ENCODE data around the gene FOLR1. TPM values are rescaled to one million over a fixed set of nuclear protein-coding genes. Genes with fewer than 3 reads are reported as not detected.

Gene FOLR1
- total RNA-seq, 2 experiments from 2014 or later = not detected

DNA sequence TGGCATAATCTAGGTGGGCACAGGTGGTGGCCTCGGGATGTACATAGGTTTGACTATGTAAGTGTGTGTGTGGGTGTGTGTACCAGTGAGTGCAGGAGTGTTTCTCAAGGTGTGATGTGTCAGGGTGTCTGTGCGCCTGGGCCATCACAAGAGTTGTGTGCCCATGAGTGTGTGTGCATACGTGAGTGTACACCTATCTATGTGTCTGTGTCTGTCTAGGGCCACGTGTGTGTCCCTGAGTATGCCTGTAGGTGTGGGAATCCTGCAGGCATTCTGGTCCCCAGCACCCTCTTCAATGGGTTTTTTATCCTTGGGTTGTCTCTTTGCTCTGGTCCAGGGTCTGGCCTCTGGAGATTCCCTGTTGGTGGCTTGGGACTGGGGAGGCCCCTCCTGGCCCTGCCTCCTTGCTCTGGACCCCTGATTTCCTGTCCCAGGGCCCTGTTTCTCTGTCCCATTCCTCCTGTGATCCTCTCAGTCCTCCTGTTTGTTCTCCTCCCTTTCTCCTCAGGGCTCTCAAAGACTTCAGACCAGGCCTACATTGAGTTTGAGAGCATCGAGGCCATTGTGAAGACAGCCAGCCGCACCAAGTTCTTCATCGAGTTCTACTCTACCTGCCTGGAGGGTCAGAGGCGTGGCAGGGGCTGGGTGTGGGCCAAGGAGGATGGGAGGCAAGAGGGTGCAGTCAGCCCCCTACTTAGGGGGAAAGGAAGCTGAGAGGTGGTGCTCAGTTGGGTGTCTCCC lies 42.0 kb downstream of the FOLR1 start:
- H3K27ac Mint-ChIP-seq = no peak overlapping the region
- ChIA-PET CTCF (interaction anchor here (1.7 kb wide), 1 partner anchor 180 kb away, joined by 5 read pairs; no protein-coding TSS in a partner anchor), POLR2A (no interaction called here)
- H3K4me3 Mint-ChIP-seq = no peak overlapping the region
- peaks cover 17% of the 10 kb centered on the region for H3K36me3 Mint-ChIP-seq
- peaks cover 2% of the 10 kb centered on the region for H3K27me3 Mint-ChIP-seq
- no peaks in the 10 kb centered on the region for H3K4me1 Mint-ChIP-seq (ENCODE audit: low read depth)
- no peak for DNase-seq
- intact Hi-C loops (cut with micrococcal nuclease) = no loop called here
- H3K9me3 Mint-ChIP-seq = no peaks in the 10 kb centered on the region

DNA sequence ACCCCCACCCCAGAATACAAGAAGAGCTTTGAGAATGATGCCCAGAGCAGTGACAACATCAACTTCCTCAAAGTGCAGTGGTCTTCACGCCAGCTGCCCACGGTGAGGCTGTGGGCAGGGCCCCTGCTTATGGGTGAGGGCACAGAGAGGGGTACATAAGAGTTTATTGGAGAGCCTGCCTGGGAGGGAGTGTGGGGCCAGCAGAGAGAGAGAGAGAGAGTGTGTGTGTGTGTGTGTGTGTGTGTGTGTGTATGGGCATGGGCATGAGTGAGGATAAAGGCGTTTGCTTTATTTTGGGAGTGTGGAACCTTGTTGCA lies 42.5 kb downstream of the FOLR1 start:
- intact Hi-C loops (cut with micrococcal nuclease) = no loop called here
- Mint-ChIP-seq H3K36me3 (peaks cover 17% of the 10 kb centered on the region), H3K4me1 (ENCODE audit: low read depth) (peaks cover 3% of the 10 kb centered on the region), H3K4me3 (no peak overlapping the region), H3K27ac (no peak overlapping the region), H3K27me3 (peaks cover 6% of the 10 kb centered on the region), H3K9me3 (no peaks in the 10 kb centered on the region)
- ChIA-PET POLR2A (interaction anchor here (0.8 kb wide), 1 partner anchor 13 kb away, joined by 4 read pairs; no protein-coding TSS in a partner anchor), CTCF (interaction anchor here (1.6 to 1.7 kb wide), 2 partner anchors 91 to 179 kb away, joined by 5 read pairs; no protein-coding TSS in a partner anchor)
- no peak for DNase-seq

DNA sequence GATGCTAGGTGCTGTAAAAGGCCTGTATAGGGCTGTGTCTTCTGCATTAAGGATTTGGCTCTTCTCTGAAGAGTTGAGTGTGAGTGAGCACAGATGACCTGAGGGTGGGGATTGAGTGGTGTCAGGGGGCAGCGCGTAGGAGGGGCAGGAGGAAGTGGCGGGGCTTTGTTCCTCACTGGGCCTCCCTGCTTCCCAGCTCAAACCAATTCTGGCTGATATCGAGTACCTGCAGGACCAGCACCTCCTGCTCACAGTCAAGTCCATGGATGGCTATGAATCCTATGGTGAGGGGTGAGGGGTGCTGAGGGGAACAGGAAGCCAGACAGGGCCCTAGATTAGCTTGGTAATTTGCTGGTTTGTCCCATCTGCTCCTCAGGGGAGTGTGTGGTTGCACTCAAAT lies 43.0 kb downstream of the FOLR1 start:
- no peak for DNase-seq
- Mint-ChIP-seq H3K27me3 (peaks cover 7% of the 10 kb centered on the region), H3K9me3 (no peaks in the 10 kb centered on the region), H3K4me1 (ENCODE audit: low read depth) (peaks cover 3% of the 10 kb centered on the region), H3K4me3 (no peak overlapping the region), H3K27ac (no peak overlapping the region), H3K36me3 (peaks cover 17% of the 10 kb centered on the region)
- intact Hi-C loops (cut with micrococcal nuclease) = no loop called here
- CTCF ChIA-PET = interaction anchor here (1.6 to 3.8 kb wide), 3 partner anchors 9 to 179 kb away, joined by 5 to 21 read pairs (median 5); partner anchors contain the start of gene INPPL1
- POLR2A ChIA-PET = interaction anchor here (0.8 kb wide), 1 partner anchor 13 kb away, joined by 4 read pairs; no protein-coding TSS in a partner anchor

DNA sequence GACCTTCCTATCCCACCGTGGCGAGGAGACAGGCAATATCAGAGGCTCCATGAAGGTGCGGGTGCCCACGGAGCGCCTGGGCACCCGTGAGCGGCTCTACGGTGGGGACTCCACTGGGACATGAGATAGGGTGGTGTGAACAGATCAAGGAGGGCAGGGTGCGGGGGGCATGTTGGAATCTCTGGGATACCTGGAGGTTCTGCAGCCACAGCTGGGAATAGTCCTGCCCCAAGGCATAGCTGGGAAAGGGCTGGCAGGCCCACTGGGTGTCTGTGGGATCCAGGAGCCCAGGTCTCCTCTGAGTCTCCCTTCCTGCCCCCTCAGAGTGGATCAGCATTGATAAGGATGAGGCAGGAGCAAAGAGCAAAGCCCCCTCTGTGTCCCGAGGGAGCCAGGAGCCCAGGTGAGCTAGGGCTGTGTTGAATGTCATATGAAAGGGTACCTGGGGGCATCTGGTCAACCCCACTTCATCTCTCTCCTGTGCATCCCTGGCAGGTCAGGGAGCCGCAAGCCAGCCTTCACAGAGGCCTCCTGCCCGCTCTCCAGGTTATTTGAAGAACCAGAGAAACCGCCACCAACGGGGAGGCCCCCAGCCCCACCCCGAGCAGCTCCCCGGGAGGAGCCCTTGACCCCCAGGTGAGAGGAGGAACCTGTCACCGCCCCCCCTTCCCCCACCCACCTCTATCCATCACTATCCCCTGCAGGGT lies 43.6 kb downstream of the FOLR1 start:
- intact Hi-C loops (cut with micrococcal nuclease) = no loop called here
- CTCF ChIA-PET = interaction anchor here (1.0 to 3.8 kb wide), 7 partner anchors 10 to 199 kb away, joined by 3 to 21 read pairs (median 5); partner anchors contain the start of genes CLPB and INPPL1
- POLR2A ChIA-PET = interaction anchor here (0.8 to 1.1 kb wide), 2 partner anchors 13 to 14 kb away, joined by 4 read pairs; no protein-coding TSS in a partner anchor
- DNase-seq = no peak
- Mint-ChIP-seq H3K27me3 (peaks cover 10% of the 10 kb centered on the region), H3K27ac (no peak overlapping the region), H3K36me3 (peaks cover 15% of the 10 kb centered on the region), H3K9me3 (no peaks in the 10 kb centered on the region), H3K4me3 (no peak overlapping the region), H3K4me1 (ENCODE audit: low read depth) (peaks cover 6% of the 10 kb centered on the region)

DNA sequence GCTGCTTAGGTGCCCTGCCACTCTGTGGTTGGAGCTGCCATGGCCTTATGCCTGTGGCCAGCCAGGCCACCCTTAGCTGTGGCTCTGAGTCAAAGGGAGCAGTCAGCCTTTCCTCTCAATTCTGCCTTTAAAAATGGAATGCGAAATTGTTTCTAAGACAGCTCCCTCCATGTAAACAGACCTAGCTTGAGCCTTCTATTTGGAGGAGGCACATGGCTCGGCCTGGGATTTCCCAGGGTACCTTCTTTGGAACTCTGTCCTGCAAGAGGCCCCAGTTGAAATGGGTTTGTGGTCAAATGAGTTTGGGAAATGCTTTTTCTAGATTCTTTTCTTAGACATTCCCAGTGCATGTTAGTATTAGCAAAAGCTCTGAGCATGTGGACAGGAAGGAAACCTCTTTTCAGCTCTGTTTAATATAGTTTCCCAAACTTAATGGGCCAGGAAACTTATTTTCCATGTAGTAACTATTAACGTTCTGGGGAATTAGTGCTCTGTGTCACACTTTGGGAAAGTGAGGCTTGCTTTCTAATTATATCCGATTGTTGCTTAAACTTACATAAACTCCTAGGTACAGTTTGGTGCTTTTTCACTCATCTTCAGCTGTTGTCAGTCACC lies 44.2 kb downstream of the FOLR1 start:
- no peak for DNase-seq
- no peak overlapping the region for H3K4me3 Mint-ChIP-seq
- H3K27me3 Mint-ChIP-seq = peaks cover 16% of the 10 kb centered on the region
- CTCF ChIA-PET = interaction anchor here (0.8 to 3.8 kb wide), 9 partner anchors 10 to 211 kb away, joined by 3 to 21 read pairs (median 5); partner anchors contain the start of genes CLPB and INPPL1
- H3K9me3 Mint-ChIP-seq = no peaks in the 10 kb centered on the region
- POLR2A ChIA-PET = interaction anchor here (1.1 kb wide), 1 partner anchor 13 kb away, joined by 4 read pairs; no protein-coding TSS in a partner anchor
- H3K4me1 Mint-ChIP-seq (ENCODE audit: low read depth) = peaks cover 12% of the 10 kb centered on the region
- intact Hi-C loops (cut with micrococcal nuclease) = no loop called here
- H3K27ac Mint-ChIP-seq = no peak overlapping the region
- H3K36me3 Mint-ChIP-seq = peaks cover 14% of the 10 kb centered on the region

DNA sequence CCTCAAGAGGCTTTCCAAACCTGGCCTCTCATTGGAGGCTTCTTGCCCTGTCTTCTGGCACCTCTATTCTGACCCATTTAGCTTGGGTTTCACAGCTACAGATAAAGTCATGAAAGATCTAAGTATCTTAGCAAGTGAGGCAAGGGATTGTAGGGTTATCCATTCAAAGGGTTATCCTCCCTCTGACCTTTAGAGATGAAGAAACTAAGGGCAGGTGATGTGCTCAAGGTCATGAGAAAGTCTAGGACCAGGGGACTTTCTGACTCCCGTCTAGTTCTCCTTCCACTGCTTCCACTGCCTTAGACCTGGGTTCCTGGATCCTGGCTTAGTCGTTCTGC lies 44.8 kb downstream of the FOLR1 start:
- Mint-ChIP-seq H3K27me3 (peaks cover 21% of the 10 kb centered on the region), H3K9me3 (no peaks in the 10 kb centered on the region), H3K36me3 (peaks cover 12% of the 10 kb centered on the region), H3K4me3 (no peak overlapping the region), H3K4me1 (ENCODE audit: low read depth) (peaks cover 12% of the 10 kb centered on the region), H3K27ac (no peak overlapping the region)
- ChIA-PET CTCF (interaction anchor here (0.7 to 3.8 kb wide), 9 partner anchors 11 to 407 kb away, joined by 3 to 21 read pairs (median 4); partner anchors contain the start of genes CLPB and INPPL1), POLR2A (interaction anchor here (1.1 kb wide), 1 partner anchor 14 kb away, joined by 4 read pairs; no protein-coding TSS in a partner anchor)
- DNase-seq = no peak
- intact Hi-C loops (cut with micrococcal nuclease) = no loop called here

DNA sequence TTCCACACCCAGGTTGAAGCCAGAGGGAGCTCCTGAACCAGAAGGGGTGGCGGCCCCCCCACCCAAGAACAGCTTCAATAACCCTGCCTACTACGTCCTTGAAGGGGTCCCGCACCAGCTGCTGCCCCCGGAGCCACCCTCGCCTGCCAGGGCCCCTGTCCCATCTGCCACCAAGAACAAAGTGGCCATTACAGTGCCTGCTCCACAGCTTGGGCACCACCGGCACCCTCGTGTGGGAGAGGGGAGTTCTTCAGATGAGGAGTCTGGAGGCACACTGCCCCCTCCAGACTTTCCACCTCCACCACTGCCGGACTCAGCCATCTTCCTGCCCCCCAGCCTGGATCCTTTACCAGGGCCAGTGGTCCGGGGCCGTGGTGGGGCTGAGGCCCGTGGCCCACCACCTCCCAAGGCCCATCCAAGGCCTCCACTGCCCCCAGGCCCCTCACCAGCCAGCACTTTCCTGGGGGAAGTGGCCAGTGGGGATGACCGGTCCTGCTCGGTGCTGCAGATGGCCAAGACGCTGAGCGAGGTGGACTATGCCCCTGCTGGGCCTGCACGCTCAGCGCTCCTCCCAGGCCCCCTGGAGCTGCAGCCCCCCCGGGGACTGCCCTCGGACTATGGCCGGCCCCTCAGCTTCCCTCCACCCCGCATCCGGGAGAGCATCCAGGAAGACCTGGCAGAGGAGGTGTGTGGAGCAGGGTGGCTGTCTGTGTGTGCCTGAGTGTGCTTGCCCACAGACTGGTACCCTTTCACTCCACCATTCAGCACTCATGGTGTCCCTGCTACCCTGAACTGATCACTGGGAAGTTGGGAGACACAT lies 45.4 kb downstream of the FOLR1 start:
- peaks cover 27% of the 10 kb centered on the region for H3K27me3 Mint-ChIP-seq
- H3K4me3 Mint-ChIP-seq = no peak overlapping the region
- no peak for DNase-seq
- H3K4me1 Mint-ChIP-seq (ENCODE audit: low read depth) = peaks cover 12% of the 10 kb centered on the region
- H3K9me3 Mint-ChIP-seq = no peaks in the 10 kb centered on the region
- H3K36me3 Mint-ChIP-seq = peaks cover 12% of the 10 kb centered on the region
- ChIA-PET POLR2A (interaction anchor here (0.7 to 1.4 kb wide), 3 partner anchors 10 to 14 kb away, joined by 3 to 9 read pairs (median 3); partner anchors contain the start of gene INPPL1), CTCF (interaction anchor here (0.7 to 3.8 kb wide), 20 partner anchors 9 to 406 kb away, joined by 3 to 21 read pairs (median 4); partner anchors contain the start of genes CLPB and INPPL1)
- intact Hi-C loops (cut with micrococcal nuclease) = no loop called here
- H3K27ac Mint-ChIP-seq = no peak overlapping the region

DNA sequence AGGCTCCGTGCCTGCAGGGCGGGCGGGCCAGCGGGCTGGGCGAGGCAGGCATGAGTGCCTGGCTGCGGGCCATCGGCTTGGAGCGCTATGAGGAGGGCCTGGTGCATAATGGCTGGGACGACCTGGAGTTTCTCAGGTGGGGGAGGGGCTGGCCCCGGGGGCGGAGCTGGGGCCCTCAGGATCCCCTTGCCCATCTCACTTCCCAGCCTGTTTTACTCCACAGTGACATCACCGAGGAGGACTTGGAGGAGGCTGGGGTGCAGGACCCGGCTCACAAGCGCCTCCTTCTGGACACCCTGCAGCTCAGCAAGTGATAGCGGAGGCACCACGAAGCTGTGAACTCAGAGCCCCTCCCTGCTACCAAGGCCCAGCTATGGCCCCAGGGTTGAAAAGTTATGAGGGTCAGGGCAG lies 46.1 kb downstream of the FOLR1 start:
- POLR2A ChIA-PET = interaction anchor here (0.7 to 1.4 kb wide), 3 partner anchors 11 to 15 kb away, joined by 3 to 9 read pairs (median 3); partner anchors contain the start of gene INPPL1
- Mint-ChIP-seq H3K36me3 (peaks cover 12% of the 10 kb centered on the region), H3K9me3 (no peaks in the 10 kb centered on the region), H3K27ac (no peak overlapping the region), H3K4me1 (ENCODE audit: low read depth) (peaks cover 12% of the 10 kb centered on the region), H3K4me3 (no peak overlapping the region), H3K27me3 (peaks cover 33% of the 10 kb centered on the region)
- intact Hi-C loops (cut with micrococcal nuclease) = no loop called here
- CTCF ChIA-PET = interaction anchor here (0.6 to 3.8 kb wide), 20 partner anchors 9 to 446 kb away, joined by 3 to 21 read pairs (median 4); partner anchors contain the start of genes CLPB and INPPL1
- peak; percentile 72 for DNase-seq

DNA sequence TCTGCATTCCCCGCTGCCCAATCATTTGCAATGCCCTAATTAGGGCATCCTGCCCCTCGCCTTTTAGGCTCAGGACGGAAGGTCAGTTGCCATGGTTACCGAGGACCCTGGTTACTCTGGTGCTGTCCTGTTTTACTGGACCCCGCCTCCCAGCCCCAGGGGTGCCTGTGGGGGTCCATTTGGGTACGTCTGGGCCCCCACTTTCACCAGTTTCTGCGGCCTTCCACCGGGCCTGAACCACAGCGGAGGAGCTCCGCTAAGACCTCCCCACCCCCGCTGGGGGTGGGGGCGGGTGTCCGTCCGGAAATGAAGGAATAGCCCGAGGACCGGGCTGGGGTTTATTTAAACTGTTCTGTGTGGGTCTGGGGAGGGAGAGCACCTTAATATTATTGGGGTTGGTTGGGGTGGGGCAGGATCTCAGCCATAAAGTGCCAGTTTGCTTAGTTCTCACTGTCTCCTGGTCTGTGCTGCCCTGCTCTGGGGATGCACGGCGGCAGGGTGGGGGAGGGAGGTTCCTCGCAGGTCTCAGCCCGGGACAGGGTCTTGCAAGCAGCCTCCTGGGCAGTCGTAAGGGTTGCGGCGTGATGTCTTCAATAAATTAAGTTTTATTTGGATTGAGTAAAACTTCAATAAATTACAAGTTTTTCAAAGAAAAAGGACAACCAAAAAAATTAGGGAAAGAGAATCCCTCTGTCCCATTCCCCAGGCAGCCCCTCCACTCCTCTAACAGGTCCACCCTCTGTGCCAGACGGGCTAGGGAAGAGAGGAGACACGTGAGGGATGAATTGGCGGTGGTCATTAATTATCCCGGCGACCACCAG lies 46.8 kb downstream of the FOLR1 start:
- Mint-ChIP-seq H3K9me3 (no peaks in the 10 kb centered on the region), H3K27ac (no peak overlapping the region), H3K4me3 (no peak overlapping the region), H3K36me3 (peaks cover 12% of the 10 kb centered on the region), H3K27me3 (peaks cover 38% of the 10 kb centered on the region), H3K4me1 (ENCODE audit: low read depth) (peaks cover 16% of the 10 kb centered on the region)
- ChIA-PET POLR2A (interaction anchor here (1.0 to 1.4 kb wide), 2 partner anchors 13 to 15 kb away, joined by 3 to 9 read pairs; partner anchors contain the start of gene INPPL1), CTCF (interaction anchor here (0.6 to 3.8 kb wide), 18 partner anchors 10 to 445 kb away, joined by 3 to 21 read pairs (median 5); partner anchors contain the start of genes CLPB and INPPL1)
- no peak for DNase-seq
- intact Hi-C loops (cut with micrococcal nuclease) = no loop called here

DNA sequence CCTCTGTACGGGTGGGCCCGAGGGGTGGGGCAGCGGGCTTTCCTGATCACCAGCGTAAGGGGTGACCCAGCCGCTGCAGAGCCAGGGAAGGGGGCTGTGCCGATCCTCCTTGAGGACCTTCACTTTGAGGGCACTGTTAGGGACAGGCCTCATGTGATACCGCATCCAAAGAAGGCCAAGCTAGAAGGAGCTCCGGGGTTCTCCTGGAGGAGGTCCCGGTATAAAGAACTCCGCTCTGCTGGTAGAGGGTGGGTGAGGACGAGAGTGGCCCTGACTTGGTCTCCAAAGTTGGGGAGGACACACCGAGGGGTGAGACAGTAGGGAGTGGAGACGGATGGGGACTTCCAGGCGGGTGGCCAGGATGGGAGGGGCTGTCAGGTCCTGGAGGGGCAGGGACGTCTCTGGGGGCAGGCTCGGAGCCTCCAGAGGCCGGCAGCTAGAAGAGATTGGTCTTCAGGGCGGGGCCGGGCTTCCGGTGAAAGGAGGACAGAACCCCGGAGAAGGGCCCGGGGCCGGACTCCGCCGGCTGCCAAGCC lies 47.4 kb downstream of the FOLR1 start:
- Mint-ChIP-seq H3K4me3 (no peak overlapping the region), H3K9me3 (no peaks in the 10 kb centered on the region), H3K27me3 (peaks cover 38% of the 10 kb centered on the region), H3K27ac (no peak overlapping the region), H3K4me1 (ENCODE audit: low read depth) (peaks cover 16% of the 10 kb centered on the region), H3K36me3 (peaks cover 12% of the 10 kb centered on the region)
- no peak for DNase-seq
- intact Hi-C loops (cut with micrococcal nuclease) = no loop called here
- ChIA-PET POLR2A (no interaction called here), CTCF (interaction anchor here (1.7 kb wide), 1 partner anchor 175 kb away, joined by 7 read pairs; no protein-coding TSS in a partner anchor)
